Activated CD8-positive, alpha-beta memory T cell treated with anti-CD3 and anti-CD28 coated beads, Interleukin-2, amount 50 U/mL, for 24 hours (primary cell): Measurements from ENCODE around the gene PHETA2.

Source experiments
- DNase-seq: peaks from one replicate; pipeline ENCODE4 v3.0.0-alpha.2; 2020; ENCODE audit errors: extremely low read depth

The PHETA2 gene, protein sequence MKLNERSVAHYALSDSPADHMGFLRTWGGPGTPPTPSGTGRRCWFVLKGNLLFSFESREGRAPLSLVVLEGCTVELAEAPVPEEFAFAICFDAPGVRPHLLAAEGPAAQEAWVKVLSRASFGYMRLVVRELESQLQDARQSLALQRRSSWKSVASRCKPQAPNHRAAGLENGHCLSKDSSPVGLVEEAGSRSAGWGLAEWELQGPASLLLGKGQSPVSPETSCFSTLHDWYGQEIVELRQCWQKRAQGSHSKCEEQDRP

DNA sequence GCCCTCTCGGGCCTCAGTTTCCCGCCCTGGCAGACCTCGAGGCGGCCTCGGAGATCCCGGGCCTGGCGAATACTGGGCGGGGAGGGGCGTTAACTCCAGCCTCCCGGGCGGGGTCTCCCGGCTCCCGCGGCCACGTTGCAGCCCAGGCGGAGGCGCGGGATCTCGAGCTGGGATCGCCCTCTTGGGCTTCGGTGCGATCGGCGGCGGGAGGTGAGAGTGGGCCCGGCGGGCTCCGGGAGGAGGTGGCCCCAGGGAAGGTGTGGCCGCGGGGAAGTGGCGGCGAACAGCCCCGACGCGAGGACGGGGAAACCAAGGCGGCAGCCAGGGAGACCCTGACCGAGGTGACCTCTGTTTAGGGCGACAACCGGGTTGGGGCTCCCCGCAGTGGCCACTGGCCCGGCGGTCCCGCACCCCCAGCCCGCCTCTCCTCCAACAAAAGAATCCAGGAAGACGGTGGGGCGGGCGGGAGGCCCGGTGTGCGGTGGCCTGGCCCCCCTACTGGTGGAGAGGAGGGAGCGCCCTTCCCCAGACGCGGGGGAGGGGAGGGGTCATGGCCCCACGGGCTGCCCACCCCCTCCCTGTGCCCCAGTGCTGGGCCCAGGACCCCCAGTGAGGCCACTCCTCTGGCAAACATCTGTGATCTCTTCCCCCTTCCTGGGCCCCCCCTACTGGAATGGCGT is at the start of gene PHETA2:
TSS of gene PHETA2 (plus strand) at position 117 of the 680 bp plus-strand sequence. CDS start 3,046 bp downstream, outside the sequence.
- DNase-seq, result no peak

DNA sequence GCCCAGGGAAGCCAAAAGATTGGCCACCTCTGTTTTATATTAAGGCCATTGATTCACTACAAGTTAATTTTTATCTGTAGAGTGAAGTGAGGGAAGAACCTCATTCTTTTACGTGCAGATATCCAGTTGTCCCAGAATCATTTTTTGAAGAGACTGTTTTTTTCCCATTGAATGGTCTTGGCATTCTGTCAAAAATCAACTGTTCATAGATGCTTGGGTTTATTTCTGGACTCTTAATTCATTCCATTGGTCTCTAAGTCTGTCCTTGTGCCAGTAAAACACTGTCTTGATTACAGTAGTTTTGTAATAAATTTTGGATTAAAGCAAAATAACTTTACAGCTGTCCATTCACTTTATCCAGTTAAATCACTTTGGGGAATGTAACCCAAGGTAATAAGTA is 48.6 kb upstream of the PHETA2 start:
- DNase-seq, result no peak

DNA sequence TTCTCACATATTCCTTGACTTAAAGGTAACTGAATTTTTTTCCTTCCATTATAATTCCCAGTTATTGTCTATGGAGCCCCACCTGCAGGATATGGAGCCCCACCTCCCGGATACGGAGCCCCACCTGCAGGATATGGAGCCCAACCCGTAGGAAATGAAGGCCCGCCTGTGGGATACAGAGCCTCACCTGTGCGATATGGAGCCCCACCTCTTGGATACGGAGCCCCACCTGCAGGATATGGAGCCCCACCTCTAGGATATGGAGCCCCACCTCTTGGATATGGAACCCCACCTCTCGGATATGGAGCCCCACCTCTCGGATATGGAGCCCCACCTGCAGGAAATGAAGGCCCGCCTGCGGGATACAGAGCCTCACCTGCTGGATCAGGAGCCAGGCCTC is 47.3 kb upstream of the PHETA2 start:
- no peak for DNase-seq

DNA sequence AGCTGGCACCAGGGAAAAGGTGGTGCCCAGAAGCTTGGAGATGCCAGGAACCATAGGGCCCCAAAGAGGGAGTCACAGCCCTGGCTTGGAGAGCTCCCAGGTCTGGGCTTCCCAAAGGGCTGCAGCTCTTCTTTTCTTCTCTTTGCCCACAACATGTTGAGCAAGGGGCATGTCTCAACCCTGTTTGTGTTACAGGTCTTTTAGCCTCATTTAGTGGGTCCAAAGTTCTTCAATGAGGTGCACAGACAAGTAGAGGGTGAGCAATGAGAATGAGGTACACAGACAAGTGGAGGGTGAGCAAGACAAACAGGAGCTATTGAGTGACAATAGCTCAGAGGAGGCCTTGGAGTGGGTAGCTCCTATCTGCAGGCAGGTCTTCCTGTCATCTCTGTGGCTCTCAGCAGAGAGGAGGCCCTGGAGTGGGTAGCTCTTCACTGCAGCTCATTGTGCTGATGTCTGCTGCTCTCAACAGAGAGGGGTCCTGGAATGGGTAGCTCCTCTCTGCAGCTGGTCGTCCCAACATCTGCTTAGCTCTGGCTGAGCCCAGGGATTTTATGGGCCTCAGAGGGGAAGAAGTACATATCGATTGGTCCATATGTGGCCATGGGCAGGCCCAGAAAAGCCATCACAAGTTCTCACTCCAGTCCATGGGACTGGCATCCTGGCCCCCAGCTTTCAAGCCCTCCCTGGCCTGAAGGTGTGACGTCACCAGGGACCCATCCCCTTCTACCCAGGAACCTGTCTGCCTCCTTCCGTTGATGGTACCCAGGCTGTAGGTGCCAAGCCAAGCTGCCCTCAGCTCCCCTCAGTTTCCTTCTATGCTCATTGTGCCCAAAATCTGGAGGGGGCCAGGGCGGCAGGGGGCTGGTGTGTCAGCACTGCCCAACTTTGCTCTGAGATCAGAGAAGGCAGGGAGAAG is 40.5 kb upstream of the PHETA2 start:
- DNase-seq, result no peak

DNA sequence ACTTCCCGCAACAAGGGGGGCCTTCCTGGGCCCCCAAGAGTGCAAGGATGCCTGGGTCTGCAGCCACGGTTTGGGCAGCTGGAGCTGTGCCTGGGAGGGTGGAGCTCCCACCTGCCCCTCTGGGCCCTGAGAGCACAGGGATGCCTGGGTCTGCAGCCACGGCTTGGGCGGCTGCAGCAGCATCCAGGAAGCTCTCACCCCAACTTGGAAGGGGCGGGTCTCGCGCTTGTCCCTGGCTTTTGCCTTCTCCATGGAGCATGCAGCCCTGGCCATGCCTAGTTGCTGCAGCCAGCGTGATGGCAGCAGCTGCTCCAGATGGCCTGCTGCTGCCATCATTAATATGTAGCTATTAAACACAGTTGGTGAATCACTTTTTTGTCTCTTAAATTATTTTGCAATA is 38.8 kb upstream of the PHETA2 start:
- no peak for DNase-seq

DNA sequence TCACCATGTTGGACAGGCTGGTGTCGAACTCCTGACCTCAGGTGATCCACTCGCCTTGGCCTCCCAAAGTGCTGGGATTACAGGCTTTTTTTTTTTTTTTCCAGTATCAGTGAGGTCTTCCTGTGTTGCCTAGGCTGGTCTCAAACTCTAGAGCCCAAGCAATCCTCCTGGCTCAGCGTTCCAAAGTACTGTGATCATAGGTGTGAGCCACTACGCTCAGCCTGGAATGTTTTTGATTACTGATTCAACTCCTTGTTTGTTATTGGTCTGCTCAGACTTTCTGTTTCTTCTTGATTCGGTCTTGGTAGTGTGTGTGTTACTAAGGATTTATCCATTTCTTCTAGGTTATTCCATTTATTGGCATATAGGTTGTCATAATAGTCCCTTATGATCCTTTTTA is 34.8 kb upstream of the PHETA2 start:
- no peak for DNase-seq

DNA sequence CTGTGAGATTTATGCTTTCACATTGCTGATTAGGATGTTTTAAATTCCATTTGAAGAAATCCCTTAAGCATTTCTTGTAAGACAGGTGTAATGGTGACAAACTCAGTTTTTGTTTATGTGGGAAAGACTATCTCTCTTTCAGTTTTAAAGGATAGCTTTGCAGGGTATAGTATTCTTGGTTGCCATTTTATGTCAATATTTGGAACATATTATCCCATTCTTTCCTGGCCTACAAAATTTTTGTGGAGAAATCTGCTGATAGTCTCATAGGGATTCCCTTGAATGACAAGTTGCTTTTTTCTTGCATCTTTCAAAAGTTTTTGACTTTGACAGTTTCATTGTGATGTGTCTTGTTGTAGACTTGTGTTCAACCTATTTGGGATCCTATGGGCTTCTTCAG is 32.3 kb upstream of the PHETA2 start:
- no peak for DNase-seq

DNA sequence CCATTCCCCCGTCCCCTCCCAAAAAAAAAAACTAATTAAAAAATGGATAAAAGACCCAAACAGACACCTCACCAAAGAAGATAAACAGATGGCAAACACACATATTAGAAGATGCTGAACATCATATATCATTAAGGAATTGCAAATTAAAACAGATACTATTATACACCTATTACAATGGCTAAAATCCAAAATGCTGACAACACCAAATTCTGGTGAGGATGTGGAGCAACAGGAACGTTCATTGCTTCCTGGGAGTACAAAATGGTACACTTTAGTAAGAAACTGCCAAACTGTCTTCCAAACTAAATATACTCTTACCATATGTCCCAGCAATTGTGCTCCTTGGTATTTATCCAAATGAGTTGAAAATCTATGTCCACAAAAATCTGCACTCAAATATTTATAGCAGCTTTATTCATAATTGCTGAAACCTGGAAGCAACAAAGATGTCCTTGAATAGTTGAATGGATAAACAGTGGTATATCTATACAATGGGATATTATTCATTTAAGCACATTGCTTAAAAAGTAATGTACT is 23.3 kb upstream of the PHETA2 start:
- no peak for DNase-seq

DNA sequence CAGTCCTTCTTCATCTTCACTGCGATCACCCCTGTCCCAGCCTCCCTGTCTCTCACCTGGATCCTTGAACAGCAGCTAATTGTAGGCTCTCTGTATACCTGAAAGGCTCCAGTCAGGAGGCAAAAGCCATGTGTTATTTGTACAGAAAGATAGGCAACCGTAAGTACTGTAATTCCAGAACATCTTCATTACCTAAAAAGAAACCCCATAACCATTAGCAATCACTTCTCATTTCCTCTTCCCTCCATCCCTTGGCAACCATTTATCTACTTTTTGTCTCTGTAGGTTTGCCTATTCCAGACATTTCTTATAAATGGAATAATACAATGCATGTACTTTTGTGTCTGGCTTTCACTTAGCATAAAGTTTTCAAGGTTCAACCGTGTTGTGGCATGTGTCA is 21.3 kb upstream of the PHETA2 start:
- no peak for DNase-seq

DNA sequence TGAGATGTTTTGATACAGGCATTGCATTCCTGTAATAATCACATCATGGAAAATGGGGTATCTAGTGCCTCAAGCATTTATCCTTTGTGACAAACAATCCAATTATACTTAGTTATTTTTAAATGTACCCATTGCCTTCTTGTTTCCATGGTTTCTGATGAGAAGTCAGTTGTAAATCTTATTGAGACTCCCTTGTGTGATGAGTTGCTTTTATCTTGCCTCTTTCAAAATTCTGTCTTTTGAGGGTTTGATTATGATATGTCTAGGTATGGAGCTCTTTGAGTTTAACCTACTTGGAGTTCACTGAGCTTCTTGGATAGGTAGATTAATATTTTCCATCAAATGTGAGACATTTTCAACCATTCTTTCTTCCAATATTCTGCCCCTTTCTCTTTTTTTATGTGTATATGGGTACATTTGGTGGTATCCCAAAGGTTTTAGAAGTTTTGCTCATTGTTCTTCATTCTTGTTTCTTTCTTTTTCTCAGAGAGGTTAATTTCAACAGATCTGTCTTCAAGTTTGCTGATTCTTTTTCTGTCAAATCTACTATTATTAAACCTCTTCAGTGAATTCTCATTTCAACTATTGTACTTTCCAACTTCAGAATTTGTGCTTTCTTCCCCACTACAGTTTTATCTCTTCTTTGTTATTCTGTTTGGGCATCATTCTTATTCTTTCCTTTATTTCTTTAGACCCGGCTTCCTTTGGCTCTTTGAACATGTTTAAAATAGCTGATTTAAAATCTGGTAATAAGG is 17.1 kb upstream of the PHETA2 start:
- no peak for DNase-seq

DNA sequence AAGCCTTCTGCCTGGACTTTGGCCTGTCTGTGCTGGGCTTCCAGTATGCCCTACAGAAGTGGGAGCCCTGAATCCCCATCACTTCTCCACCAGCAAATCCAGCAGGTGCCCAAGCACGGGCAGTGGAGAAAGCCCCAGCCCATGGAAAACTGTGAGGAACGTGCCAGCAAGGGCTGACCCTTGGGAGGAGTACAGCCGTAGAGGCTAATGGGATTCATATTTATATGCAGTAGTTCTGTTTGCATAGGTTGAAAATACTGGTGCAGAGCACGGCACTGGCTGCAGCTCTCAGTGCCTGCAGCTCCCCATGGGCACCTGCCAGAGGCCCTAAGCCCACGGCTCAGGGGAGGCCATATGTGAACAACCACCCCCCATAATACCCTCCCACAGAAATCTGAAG is 13.6 kb upstream of the PHETA2 start:
- DNase-seq, result no peak

DNA sequence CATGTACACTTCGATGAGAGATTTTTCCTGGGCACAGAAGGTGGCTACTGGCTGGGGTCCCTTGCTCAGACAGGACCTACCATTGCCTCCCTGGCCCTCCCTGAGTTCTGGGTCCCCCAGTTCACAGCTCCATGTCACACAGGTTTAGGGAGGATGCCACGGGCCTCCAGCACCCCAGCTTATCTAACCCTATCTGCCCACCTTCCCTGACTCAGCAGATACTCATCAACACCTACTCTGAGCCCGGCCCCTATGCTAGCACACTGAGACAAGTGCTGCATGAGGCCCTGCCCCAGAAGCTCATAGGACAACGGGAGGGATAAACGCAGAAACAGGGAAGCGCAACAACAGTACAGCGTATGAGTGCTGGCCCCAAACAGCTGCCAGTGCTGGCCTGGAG is 13.0 kb upstream of the PHETA2 start:
- DNase-seq, result no peak

DNA sequence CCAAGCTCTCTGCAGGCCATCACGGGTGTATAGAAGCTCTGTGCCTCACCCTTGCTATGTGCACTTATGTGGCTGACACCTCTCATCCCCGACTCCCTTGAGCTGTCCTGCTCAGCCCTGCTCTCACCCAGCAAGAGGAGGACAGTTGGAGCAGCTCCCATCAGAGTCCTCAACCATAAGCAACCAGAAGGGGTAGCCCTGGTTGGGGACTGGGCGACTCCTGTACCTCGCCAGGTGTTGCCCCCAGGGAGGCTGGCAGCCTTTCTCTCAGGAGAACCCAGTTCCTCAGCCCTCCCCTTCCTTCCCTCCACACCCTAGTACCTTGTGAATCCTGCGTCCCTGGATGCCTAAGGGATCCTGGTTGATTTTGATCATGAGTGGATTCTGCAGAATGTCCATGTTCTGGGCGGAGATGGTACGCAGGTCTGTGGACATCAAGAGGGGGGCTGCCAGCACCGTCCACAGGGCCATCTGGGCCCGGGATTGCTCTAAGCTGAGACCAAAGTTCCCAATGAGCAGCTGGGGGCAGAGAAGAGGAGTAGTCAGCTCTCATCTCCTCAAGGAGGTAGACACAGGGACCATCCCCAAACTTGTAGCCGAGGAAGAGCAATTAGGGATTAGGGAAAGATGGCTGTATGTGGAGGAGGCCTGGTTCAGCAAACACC is 11.4 kb upstream of the PHETA2 start:
- no peak for DNase-seq

DNA sequence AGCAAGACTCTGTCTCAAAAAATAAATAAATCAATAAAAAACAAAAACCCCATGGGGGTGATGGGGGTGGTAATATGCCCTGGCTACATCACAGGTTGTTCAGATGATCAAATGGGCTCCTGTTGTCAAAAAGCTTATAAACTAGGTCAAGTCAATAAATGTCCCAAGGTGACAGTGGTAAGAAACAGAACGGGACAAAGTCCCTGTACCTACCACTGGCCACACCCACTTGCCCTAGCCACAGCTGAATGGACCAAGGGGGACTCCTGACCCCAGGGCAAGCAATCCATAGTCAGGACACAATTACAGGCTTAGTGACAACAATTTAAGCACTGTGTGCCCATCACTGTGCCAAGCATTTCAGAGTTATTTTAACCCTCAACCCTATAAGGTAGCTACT is 9.4 kb upstream of the PHETA2 start:
- DNase-seq, result no peak

DNA sequence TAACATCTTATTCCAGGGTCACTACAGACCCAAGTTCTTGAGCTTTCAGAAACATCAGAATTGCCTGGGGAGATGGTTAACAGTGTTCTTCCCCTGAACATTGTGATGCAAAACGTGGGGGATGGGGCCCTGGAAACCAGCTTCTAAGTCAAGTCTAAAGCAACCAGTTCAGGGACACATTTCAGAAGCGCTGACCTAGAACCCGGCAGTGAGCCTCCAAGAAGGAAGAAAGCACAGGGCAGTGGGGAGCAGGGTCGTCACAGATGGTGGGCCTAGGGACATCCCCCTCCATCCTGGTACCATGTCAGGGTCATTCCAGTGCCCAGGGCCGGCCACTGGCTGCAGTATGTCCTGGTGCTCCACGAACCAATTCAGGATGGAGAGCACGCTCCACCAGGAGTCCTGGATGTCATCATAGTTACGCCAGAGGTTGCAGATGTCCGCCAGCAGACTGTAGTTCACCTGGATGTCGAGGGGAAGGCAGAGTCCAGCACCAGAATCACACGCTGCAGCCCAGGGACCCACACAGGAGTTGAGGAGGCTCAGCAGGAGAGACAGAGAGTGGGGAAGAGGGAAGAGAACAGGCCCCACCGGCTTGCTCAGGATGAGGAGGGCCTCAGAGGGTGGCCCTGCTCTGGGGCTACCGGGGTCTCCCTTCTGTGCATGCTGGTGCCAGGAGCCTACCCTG is 8.5 kb upstream of the PHETA2 start:
- DNase-seq, result no peak

DNA sequence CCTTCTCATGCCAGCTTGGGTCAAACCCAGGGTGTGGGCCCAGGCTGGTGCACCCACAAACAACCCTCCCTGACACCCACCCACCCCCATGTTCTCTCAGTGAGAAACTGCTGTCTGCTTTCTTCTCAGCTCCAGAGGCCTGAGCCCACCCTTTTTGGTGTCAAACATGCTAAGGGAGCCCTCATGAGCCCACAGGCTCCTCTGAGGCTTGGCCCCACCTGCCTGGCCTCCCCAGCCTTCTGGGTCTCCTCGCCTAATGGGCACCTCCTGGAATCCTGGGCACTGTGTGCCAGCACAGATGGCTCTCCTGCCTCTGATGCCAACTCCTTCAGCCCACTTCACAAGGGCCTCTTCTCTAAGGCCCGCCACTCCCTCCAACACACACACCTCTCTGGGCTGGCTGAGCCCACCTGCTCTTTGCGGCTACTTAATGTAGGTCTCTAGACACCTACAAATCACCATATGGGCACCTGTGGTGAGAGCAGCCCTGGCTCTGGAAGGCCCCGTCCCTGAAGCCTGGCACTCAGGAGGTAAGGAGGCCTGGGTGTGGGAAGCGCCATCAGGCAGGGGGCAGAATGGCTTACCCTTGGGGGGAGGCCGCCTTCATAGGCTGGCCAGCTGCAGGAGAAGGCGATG is 7.8 kb upstream of the PHETA2 start:
- no peak for DNase-seq

DNA sequence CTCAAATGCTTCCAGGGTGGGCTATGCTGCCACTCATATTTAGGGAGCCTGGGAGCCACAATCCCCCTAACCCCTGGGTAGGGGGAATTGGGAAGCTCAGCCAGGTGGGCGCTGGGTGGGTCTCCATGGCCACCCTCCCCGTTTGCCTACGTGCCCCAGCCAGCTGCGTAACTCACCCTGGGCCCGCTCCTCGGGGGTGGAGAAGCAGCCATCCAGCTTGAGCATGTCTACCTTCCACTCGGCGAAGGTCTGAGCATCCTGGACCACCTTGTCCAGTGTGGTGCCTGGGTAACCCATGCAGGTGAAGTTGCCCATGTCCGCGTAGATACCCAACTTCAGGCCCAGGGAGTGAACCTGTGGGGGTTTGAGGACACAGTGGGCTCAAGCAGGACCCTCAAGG is 7.1 kb upstream of the PHETA2 start:
- DNase-seq, result no peak

DNA sequence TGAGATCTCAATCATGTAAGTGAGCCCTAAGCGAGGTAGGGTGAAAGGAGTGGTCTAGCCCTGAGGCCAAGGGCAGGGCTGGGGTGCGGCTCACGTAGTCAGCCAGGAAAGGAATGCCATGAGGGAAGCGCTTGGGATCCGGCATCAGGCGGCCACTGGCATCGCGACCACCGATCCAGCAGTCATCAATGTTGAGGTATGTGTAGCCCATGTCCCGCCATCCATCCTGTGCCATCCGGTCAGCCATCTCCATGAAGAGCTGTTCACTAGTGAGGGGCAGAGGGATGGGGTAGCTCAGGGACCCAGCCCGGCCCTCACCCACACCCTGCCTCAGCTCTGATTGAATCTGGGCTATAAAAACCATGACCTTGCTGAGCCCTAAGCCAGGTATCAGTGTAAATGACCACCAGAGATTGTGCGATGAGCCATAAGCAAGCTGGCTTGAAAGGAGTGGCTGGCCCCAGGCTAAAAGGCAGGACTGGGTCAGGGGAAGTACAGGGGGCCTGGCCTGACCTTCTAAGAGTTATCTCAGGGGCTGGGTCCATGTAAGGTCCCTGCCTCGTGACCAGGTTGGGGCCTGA is 6.3 kb upstream of the PHETA2 start:
- no peak for DNase-seq

DNA sequence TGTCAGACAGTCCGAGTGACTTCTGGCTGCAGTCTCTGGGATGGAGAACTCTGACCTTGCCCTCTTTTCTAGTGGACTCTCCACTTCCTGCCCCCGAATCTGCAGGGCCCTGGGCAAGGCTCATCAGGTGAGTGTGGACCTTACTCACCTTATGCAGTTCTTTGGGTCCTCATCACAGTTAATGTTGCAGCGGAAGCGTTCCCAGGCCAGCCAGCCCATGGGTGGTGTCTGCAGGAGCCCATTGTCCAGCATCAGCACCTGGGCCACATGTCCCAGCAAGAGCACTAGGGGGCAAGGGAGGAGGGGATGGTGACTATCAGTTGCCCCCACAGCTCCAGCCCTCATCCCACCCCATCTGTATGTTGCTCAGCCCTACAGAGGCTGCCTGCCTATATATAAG is 5.8 kb upstream of the PHETA2 start:
- DNase-seq, result no peak
